ENCODE results near the gene PPP6R2. TPM values are rescaled to one million over a fixed set of nuclear protein-coding genes. Genes with fewer than 3 reads are reported as not detected.

Gene PPP6R2
- total RNA-seq, 4 donors from 2014 or later = 32.0 to 56.3 (median 50.9) TPM

- no peak overlapping the region for H3K4me3 ChIP-seq (ENCODE audit: low read depth, poor library complexity, severe bottlenecking)
- TF ChIP-seq POLR2A (IDR thresholded peaks at IDR 0.05) (no peak), CTCF (IDR thresholded peaks at IDR 0.05) (no peak)
- 34 to 42% methylated on average over 8 to 14 of the region's 14 CpGs for WGBS, 2 donors
Measured at GRCh38 chr22:50305393-50305922, 37.7 kb upstream of the PPP6R2 start.

GRCh38 chr22:50305923-50306566, 37.1 kb upstream of the PPP6R2 start:
- DNase-seq (ENCODE audit: low spot score in 2 of 2) = peak; percentile 83 to 96
- peak overlapping the region; percentile 52 for H3K4me3 ChIP-seq (ENCODE audit: low read depth, poor library complexity, severe bottlenecking)
- intact Hi-C loops (cut with DNase I; ENCODE audit: low total_unique reads) = no loop called here
- TF ChIP-seq POLR2A (IDR thresholded peaks at IDR 0.05) (no peak), CTCF (IDR thresholded peaks at IDR 0.05) (no peak)
- 2% methylated on average over 13 to 17 of the region's 21 CpGs for WGBS, 2 donors

More at GRCh38 chr22:50305393-50305922, 37.7 kb upstream of the PPP6R2 start:
- intact Hi-C loops (cut with DNase I; ENCODE audit: low total_unique reads) = no loop called here
- no peak for DNase-seq (ENCODE audit: low spot score in 2 of 2)

DNA sequence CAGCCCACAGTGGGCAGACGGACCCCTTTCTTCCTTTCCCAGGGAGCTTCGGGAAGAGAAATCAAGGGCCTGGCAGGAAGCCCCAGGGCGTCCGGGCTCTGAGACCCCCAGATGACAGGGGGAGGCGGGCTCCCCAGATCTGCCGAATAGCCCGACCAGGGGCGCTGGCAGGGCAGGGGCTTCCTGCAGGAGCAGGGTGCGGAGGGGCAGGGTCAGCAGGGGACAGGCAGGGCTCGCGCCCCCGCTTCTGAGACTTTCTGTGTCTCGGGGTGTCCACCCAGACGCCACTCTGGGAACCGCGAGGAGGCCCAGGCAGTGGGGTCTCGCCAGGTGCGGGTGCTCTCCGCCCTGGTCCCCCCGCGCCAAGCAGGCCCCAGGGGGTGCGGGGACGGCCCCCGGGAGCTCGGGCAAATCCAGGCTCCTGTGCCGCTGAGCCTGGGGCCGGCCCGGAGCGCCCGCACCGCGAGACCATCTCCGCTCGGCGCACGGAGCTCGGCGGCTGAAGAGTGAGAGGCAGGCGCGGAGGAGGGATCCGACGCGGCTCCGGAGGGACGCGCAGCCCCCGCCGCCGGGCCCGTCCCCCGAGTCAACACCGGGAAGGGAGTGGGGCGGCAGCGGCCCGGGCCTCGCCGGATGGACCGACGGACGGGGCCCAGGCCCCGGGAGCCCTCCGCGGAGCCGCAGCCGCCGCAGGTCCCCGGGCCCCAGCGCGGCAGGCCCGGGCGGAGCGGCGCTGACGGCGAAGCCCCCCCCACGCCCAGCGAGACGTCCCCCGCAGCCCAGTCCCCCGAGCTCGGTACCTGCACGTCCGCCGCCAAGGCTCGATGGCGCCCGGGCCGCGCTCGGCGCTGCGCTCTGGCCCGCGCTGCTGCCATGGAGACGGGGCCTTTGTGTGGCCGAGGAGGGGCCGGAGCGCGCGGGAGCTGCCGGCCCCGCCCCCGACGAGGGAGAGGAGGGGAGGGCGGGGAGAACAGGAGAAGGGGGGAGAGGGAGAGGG, 36.1 kb upstream of the PPP6R2 start, which contains the start of gene PLXNB2:
Gene PLXNB2 (minus strand): TSS at position 894 of the 997 bp plus-strand sequence. CDS start 17,062 bp downstream, outside the sequence.
- 0% methylated on average over 26 to 47 of the region's 105 CpGs for WGBS, 2 donors
- peak in 1 of 2 donors; percentile 50 for DNase-seq (ENCODE audit: low spot score in 2 of 2)
- intact Hi-C loops (cut with DNase I; ENCODE audit: low total_unique reads) = no loop called here
- peak within 1 kb of the TSS; percentile 52 for H3K4me3 ChIP-seq (ENCODE audit: low read depth, poor library complexity, severe bottlenecking)
- no peak for TF ChIP-seq CTCF (IDR thresholded peaks at IDR 0.05)
- no peak for TF ChIP-seq POLR2A (IDR thresholded peaks at IDR 0.05)

GRCh38 chr22:50307890-50308596, 35.1 kb upstream of the PPP6R2 start:
- DNase-seq (ENCODE audit: low spot score in 2 of 2) = no peak
- 26 to 42% methylated on average over 10 to 18 of the region's 19 CpGs for WGBS, 2 donors
- H3K4me3 ChIP-seq (ENCODE audit: low read depth, poor library complexity, severe bottlenecking) = no peak overlapping the region
- TF ChIP-seq CTCF (IDR thresholded peaks at IDR 0.05) (no peak), POLR2A (IDR thresholded peaks at IDR 0.05) (no peak)
- intact Hi-C loops (cut with DNase I; ENCODE audit: low total_unique reads) = no loop called here

DNA sequence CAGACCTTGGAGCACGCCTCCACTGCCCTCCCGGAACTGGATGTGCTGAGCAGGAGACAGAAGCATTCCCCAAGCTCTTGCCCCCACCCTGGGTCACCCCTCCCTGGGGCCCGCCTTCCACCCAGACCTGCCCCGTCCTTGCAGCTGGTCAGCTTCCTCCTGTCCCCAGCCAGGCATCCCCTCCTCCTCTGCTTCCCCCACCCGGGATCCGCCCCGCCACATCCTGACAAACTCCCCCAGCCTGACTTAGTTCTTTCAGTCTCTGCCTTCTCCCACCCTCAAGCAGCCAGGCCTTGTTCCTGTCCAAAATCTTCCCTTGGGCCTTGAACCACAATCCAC, 34.6 kb upstream of the PPP6R2 start:
- H3K4me3 ChIP-seq (ENCODE audit: low read depth, poor library complexity, severe bottlenecking) = no peak overlapping the region
- WGBS, 2 donors = 41 to 42% methylated on average over 7 of the region's 7 CpGs
- DNase-seq (ENCODE audit: low spot score in 2 of 2) = peak; percentile 71 to 96
- no peak for TF ChIP-seq POLR2A (IDR thresholded peaks at IDR 0.05)
- intact Hi-C loops (cut with DNase I; ENCODE audit: low total_unique reads) = no loop called here
